D721Med (cell line): ENCODE measurements around the gene ITGA1.

Source experiments
- DNase-seq: peaks from one replicate; pipeline ENCODE4 v3.0.0; 2011; ENCODE audit warnings: low spot score; ENCODE audit not compliant: insufficient read length
- FAIRE-seq: peaks from 2 replicates; lab custom pipeline; 2011; peaks lifted over from hg19 to GRCh38; lab: Jason Lieb, UNC
- TF ChIP-seq, protein P1 (sequence below): IDR thresholded peaks from 2 replicates; pipeline ENCODE4 v1.5.1; 2012; ENCODE audit warnings: mild to moderate bottlenecking, control low read depth; ENCODE audit not compliant: insufficient read depth; ENCODE audit errors: missing control alignments

ITGA1 gene

DNA sequence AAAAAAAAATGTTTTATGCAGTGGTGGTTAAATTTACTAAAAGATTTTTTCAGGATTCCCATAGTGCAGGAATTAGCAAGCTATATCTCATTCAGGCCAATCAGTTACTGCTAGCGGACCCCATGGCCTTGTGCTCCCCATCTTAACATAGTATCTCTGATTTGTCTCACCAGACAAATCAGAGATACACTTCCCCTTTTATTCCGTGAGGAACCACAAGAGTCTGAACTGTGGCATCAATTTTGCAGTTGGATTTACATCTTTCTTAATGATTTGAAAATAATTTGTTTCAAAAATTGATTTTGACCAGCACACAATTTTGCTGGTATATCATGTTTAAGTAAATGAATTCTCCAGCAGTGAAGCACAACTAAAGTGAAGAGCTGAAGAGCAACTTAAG is 17.9 kb downstream of the ITGA1 start:
- FAIRE-seq (no peak), DNase-seq (no peak)
- TF ChIP-seq, protein P1, sequence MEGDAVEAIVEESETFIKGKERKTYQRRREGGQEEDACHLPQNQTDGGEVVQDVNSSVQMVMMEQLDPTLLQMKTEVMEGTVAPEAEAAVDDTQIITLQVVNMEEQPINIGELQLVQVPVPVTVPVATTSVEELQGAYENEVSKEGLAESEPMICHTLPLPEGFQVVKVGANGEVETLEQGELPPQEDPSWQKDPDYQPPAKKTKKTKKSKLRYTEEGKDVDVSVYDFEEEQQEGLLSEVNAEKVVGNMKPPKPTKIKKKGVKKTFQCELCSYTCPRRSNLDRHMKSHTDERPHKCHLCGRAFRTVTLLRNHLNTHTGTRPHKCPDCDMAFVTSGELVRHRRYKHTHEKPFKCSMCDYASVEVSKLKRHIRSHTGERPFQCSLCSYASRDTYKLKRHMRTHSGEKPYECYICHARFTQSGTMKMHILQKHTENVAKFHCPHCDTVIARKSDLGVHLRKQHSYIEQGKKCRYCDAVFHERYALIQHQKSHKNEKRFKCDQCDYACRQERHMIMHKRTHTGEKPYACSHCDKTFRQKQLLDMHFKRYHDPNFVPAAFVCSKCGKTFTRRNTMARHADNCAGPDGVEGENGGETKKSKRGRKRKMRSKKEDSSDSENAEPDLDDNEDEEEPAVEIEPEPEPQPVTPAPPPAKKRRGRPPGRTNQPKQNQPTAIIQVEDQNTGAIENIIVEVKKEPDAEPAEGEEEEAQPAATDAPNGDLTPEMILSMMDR: no peak

DNA sequence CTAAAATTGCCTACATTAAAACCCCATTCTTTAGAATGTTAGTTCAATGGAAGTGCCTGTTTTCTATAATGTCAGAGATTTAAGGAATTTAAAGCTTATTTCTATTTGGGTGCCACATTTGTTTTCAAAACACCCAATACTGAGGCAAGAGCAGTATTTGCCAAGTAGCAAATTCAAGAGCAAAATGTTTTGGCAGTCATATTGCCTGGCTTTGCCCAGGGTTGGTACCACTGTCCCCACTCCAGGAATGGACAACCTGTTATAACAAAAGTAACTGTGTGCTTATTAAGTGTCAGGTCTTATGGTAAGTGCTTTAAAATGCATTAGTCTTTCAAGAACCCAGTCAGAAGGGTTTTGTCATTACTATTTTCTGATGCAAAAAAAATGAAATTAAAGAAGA is 19.3 kb downstream of the ITGA1 start:
- no peak for DNase-seq
- TF ChIP-seq, protein P1: no peak
- FAIRE-seq: no peak

DNA sequence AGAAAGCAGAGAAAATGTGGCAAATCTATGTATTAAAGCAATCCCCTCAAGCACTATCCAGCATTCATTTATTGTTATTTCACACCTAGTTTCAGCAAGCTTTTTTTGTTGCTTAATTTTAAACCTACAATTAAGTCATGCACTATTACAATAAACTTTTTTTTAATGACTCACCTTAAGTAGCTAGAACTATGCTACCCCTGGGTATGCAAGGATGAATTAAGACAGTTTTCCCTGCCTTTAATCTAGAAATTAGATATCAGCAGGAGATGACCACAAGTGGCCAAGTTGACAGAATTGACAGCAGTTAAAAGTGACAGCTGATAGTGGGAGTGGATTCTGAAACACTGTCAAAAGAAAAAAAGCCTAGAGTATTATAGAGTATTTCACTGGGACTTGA is 20.0 kb downstream of the ITGA1 start:
- DNase-seq (no peak), FAIRE-seq (no peak)
- TF ChIP-seq, protein P1: no peak

DNA sequence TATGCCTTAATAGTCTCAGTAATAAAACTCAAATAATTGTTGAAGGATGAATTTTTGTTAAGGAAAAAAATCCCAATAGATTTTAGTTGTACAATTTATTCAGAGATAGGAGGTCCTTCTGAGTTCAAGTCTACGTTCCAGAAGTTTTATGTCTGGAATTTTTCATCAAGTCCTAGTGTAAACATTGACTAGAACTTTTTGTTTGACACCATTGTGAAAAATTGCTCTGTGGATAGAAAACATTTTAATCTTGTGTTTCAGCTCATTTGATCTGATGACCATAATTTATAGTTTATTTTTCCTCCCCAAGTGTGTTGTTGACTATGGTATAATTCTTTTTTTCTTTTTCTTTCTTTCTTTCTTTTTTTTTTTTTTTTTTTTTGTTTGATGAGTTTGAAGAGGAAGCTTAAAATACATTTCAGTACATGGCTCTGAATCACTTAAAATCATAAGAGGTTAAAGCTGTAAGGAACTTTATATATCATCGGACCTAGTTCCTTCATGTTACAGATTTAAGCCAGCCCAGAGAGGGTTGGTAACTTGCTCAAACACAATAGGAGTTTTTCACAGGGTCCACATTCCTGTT is 20.7 kb downstream of the ITGA1 start:
- DNase-seq (no peak), FAIRE-seq (no peak)
- TF ChIP-seq, protein P1: no peak

DNA sequence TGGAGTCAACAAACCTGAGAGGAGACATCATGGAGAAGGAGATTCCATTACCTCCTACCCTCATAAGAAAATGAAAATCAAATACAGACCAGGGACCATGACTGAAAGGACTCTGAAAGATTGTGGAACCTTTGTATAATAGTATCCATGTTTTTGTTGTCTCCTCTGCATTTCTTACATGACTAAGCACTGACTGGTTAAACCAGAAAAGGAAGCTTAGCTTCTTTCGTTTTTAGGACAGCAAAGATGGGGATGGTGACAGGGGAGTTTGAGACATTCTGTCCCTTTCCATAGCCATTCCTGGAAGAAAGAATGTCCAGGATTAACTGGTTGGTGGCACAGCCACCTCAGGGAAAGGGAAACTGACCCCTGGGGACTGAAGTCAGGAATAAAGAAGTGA is 22.2 kb downstream of the ITGA1 start:
- DNase-seq (no peak), FAIRE-seq (no peak)
- TF ChIP-seq, protein P1: no peak

DNA sequence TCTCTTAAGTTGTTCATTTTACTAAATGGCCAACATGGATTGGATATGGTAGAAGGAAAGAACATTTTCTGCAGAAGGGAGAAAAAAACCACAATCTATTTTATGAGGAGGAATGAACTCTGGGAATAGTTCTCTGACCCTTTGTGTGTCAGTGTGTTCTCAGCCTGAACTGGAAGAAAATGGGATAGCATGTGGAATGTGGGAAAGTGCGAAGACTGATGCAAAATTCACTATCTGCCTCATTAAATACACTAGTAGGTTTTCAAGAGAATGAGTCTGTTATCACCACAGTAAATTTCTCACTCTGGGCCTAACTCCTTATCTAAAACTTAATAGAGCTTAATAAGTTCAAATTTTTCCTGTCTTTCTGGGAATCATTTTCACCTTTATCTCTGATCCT is 22.7 kb downstream of the ITGA1 start:
- TF ChIP-seq, protein P1: no peak
- FAIRE-seq (no peak), DNase-seq (no peak)

DNA sequence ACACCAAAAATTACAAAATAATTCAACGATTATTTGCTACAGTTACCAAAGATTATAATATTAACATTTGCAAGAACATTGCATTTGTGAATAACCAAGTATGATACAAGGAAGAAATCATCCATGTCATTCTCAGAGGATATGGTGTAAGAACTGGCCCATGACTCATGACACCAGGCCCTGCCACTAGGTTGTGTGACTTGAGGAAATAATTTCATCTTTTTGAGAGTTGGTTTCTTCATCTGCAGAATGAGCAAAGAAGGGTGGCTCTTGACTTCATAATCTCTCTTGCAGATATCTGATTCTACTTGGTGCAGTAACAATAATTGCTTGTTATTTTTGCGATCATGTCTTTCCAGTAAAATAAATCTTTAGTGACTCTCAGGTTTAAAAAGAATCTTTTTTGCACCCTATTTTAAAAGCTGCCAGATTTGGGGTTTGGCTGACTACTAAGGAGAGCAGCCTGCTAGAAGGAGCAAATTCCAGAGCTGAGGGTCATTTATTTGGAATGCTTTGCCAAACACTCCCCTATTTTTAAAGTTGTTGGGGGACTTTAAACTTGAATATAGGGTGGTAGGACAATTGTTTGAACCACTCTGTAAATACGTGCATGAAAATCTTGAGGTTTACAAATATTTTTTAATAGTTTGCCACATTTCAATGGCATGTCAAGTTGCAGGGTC is 23.5 kb downstream of the ITGA1 start:
- no peak for FAIRE-seq
- DNase-seq: no peak
- TF ChIP-seq, protein P1: no peak
